Non-pigmented ciliary epithelial cell (primary cell): Measurements from ENCODE around the gene IZUMO1R.
"Not testable (repeated sequence)": the region's sequence is repeated elsewhere in the genome, so short reads cannot be mapped to it uniquely, and the experiment has no call there.

Source experiments
- DNase-seq: peaks from one replicate; pipeline ENCODE4 v3.0.0-alpha.2; 2010; ENCODE audit warnings: low read depth

Gene IZUMO1R

GRCh38 chr11:94303966-94304958 lies at the start of gene IZUMO1R:
IZUMO1R (plus strand) TSS chr11:94304580; CDS start chr11:94305637, 1,057 bp downstream.
- no peak for DNase-seq

GRCh38 chr11:94271885-94272372 lies 32.5 kb upstream of the IZUMO1R start:
- no peak for DNase-seq

GRCh38 chr11:94272738-94273313 lies 31.6 kb upstream of the IZUMO1R start:
- DNase-seq: no peak

- no peak for DNase-seq
Measured at GRCh38 chr11:94275961-94276360, 28.4 kb upstream of the IZUMO1R start.

- DNase-seq: no peak
Measured at GRCh38 chr11:94276943-94277342, 27.4 kb upstream of the IZUMO1R start.

GRCh38 chr11:94278207-94278606 lies 26.2 kb upstream of the IZUMO1R start:
- DNase-seq: not testable (repeated sequence)

GRCh38 chr11:94279996-94280395 lies 24.4 kb upstream of the IZUMO1R start:
- DNase-seq: no peak

GRCh38 chr11:94281324-94281723 lies 23.1 kb upstream of the IZUMO1R start:
- no peak for DNase-seq

GRCh38 chr11:94283678-94284077 lies 20.7 kb upstream of the IZUMO1R start:
- no peak for DNase-seq

GRCh38 chr11:94295534-94295933 lies 8.8 kb upstream of the IZUMO1R start:
- no peak for DNase-seq

GRCh38 chr11:94297985-94298576 lies 6.3 kb upstream of the IZUMO1R start:
- no peak for DNase-seq

GRCh38 chr11:94302776-94303175 lies 1.6 kb upstream of the IZUMO1R start:
- no peak for DNase-seq

- no peak for DNase-seq
Measured at GRCh38 chr11:94305146-94305545, 766 bp downstream of the IZUMO1R start.

GRCh38 chr11:94307101-94307791 lies 2.9 kb downstream of the IZUMO1R start:
- no peak for DNase-seq

GRCh38 chr11:94308024-94308423 lies 3.6 kb downstream of the IZUMO1R start:
- DNase-seq: no peak

GRCh38 chr11:94309757-94310156 lies 5.4 kb downstream of the IZUMO1R start:
- DNase-seq: no peak

GRCh38 chr11:94310191-94310875 lies 6.0 kb downstream of the IZUMO1R start:
- no peak for DNase-seq

- no peak for DNase-seq
Measured at GRCh38 chr11:94312339-94312738, 8.0 kb downstream of the IZUMO1R start.

GRCh38 chr11:94314064-94314463 lies 9.7 kb downstream of the IZUMO1R start:
- no peak for DNase-seq

GRCh38 chr11:94315664-94316063 lies 11.3 kb downstream of the IZUMO1R start:
- DNase-seq: peak; percentile 35

- no peak for DNase-seq
Measured at GRCh38 chr11:94322501-94322900, 18.1 kb downstream of the IZUMO1R start.
